Frontal cortex (tissue), 4 donors: ENCODE data around the gene PSTPIP1. TPM values are rescaled to one million over a fixed set of nuclear protein-coding genes. Genes with fewer than 3 reads are reported as not detected.

Experiments
- DNase-seq, 2 donors: peaks; one replicate each; pipeline ENCODE4 v3.0.0; 2012; ENCODE audit warnings: low spot score in 2 of 2
- FAIRE-seq: peaks from 2 replicates; lab custom pipeline; 2012; peaks lifted over from hg19 to GRCh38; lab: Jason Lieb, UNC
- total RNA-seq: library from RNA; depleted of rRNA; stranded (reverse); fragments of >200 nt; gene quantifications from one replicate; pipeline ENCODE4 v1.2.3, GENCODE V29; 2014
- donor health status: control.
- donor health status: control.
- donor health status: control.

Gene PSTPIP1
- total RNA-seq, 1 donor from 2014 or later: 0.41 TPM

GRCh38 chr15:76976572-76977270, 18.2 kb upstream of the PSTPIP1 start:
- DNase-seq: no peak
- no peak for FAIRE-seq

DNA sequence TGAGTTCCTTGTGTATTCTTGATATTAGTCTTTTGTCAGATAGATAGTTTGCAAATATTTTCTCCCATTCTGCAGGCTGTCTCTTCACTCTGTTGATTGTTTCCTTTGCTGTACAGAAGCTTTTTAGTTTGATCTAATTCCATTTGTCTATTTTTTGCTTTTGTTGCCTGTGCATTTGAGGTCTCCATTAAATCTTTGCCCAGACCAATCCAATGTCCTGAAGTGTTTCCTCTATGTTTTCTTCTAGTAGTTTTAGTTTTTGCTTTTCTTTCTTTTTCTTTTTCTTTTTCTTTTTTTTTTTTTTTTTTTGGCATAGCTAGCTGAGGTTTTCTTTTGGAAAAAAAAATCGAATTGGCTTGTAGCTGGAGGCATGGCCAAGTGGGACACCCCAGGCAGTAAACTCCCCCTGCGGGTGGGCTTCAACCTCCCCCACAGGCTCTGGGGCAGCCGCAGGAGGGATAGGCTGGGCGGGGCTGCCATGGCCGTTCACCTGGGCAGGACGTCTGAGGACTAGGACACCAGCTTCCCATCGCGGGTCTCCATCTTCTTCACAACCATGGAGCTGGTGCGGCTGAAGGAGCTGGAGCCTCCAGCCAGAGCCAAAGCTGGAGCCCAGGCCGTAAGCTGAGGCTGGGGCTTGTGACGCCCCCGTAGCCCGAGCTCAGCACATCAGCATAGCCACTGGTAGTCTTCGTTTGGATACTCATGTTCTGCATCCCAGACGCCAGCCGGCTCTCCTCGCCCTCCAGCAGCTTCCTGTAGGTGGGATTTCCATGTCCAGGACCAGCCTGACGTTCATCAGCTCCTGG, 16.2 kb upstream of the PSTPIP1 start:
- DNase-seq (no peak), FAIRE-seq (no peak)

DNA sequence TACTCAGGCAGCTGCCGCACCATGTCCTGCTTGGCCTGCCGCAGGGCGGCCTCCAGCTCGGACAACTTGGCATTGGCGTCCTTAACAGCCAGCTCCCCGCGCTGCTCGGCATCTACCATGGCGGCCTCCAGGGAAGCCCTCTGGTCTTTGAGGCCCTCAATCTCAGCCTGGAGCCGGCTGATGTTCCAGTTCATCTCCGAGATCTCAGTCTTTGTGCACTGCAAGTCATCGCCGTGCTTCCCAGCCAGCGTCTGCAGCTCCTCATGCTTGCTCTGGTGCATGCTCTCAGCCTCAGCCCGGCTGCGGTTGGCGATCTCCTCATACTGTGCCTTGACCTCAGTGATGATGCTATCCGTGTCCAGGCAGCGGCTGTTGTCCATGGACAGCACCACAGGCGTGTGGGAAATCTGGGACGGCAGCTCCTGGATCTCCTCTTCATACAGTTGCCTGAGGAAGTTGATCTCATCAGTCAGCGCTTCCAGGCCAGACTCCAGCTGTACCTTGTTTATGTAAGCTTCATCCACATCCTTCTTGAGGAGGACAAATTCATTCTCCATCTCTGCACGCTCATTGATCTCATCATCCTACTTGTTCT, 15.5 kb upstream of the PSTPIP1 start:
- DNase-seq (no peak), FAIRE-seq (no peak)

GRCh38 chr15:76979996-76980520, 14.9 kb upstream of the PSTPIP1 start:
- DNase-seq (no peak), FAIRE-seq (no peak)

GRCh38 chr15:76982356-76982755, 12.6 kb upstream of the PSTPIP1 start:
- no peak for FAIRE-seq
- no peak for DNase-seq

- DNase-seq: no peak
- FAIRE-seq: no peak
Measured at GRCh38 chr15:76982756-76983155, 12.2 kb upstream of the PSTPIP1 start.

DNA sequence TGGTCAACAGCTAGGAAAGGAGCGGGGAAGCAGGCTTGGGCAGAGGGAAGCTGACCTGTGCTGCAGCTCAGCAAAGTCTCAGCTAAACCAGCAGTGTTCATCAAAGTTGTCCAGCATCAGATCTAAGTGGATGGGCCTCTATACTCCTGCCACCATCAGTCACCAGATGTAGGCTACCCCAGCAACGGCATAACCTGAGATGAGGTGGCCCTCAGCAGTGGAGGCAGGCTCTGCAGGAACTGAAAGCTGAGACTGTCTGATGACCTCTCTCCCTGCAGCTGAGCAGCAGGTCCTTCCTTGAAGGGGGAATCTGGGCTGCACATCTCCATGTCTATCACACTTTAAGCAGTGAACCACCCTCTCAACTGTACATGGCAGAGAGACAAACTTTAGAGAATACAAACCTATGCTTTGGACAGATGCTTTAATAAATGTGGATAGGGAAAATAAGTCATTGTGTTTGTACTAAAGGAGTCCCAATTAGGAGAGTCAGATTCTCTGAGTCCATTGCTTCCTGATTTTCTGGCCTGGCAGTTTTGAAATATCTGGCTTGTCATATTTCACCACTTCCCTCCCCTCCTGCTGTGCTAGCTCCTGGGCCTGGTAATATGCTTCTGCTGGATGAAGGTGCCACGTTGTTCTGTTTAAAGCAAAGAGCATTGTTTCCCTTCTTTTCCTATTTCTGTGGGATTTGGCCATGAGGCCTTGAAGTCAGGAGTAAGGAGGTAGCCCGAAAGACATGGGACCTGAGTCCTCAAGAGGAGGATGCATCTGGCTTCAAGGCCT, 11.1 kb upstream of the PSTPIP1 start:
- no peak for DNase-seq
- FAIRE-seq: no peak

DNA sequence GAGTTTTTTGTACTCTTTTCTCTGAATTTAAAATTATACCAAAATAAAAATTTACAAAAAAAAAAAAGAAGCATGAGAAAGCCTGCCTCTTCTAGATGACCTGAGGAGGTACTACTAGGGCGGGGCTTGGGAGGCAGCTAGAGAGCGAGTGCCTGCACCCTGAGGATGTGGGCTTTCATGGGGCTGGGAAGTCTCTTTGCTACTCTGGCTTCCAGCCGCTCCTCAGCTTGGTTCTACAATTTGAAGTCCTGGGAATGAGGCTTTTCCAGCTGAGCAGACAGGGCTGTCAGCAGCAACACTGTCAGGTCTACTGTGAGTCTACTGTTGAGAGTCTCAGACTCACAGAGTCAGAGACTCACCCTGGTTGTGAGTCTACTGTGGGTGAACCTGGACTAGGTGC, 8.2 kb upstream of the PSTPIP1 start:
- no peak for DNase-seq
- no peak for FAIRE-seq

- FAIRE-seq (no peak), DNase-seq (no peak)
Measured at GRCh38 chr15:76987276-76987675, 7.7 kb upstream of the PSTPIP1 start.

DNA sequence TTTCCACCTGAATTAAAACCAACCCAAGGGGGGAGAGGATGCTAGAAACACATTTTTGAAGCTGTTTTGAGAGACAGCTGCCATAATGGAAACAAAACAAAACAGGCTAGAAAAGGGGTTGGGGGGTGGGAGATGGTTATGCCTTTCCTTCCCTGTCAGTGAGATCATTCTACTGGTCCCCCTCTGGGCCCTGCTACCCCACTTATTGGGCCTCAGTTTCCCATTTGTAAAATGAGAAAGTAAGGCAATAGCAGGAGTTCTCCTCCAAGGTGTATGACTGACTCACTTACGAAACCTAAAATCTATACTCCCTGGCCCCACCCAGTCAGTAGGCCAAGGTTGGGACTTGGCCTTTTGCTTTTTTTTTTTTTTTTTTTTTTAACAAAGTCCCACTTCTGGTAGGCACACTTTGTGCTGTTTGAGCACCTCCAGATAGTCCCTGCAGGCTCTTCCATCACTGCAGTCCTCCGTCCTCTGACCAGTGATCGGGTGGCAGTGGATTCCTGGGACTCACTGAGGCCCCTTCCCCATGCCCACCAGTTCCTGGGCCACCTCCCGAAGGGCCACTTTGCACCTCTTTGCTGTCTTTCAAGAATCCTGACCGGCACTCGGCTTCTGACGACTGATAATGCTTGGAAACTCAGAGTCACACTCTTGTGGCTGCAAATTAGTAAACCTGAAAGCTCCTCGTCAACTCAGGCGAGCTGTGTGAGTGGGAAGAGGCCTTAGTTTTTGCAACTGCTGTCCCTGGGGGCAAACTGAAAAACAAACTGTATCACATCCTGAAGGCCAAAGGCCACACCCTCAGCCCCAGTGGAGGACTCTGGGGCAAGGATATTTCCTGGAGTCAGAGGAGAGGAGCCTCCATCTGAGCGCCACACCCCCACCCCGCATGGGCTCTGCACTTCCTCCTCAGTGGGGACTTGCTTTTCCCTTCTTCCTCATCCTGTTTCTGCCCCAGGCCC, 6.7 kb upstream of the PSTPIP1 start:
- DNase-seq (no peak), FAIRE-seq (no peak)

DNA sequence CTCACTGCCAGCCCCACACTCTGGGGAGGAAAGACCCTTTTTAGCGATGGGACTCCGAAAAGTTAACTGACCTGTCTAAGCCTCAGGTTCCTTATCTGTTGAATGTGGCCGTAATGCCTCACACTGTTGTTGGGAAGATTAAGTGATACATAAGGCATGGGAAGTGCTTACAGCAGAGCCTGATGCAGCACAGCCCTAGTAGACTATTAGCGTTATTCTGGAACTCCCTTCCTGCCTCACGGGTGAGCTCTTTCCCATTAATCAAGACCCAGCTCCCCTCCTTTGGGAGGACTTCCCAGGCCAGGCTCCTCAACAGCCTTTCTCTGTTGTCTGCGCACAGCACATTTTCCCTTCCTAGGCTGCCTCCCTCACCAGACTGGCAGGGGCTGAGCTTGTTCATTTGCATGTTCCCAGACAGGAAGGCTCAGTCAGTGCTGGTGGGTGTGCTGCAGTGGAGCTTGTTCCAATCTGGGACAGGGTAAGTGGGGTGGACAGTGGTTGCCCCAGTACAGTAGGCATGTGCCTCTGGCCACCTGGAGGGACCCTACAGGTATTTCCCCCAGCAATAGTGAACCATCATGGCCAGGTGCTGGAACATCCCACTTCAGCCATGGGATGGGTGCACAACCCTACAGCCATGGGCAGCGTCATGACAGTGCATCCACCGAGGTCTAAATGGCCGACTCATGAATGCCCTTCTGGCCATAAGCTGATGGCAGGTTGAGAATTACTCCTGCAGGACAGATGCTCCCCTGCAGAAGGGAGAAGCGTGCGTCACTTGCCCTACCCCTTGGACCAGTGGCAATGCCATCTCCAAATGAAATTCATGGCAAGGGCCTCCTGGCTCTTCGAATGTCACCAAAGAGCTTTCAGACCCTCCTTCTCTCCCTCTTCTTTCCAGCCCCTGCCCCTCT, 5.8 kb upstream of the PSTPIP1 start:
- no peak for DNase-seq
- no peak for FAIRE-seq

DNA sequence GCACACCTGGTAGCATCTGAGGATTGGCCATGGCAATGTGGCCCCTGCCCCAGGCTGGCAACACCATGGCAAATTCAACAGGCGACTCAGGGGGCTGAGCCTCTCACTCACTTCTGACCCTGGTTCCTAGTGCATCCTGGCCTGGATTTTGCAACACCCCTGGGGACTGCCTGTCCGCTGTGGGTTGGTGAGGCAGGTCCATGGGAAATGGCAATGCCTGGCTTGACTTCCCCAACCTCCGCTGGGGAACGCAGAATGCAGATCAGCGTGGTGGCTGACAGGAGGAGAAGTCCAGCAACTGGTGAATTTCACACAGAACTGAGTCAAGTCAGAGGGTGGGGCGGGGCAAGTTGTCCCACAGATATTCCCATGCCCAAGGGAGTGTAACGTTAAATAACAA, 3.9 kb upstream of the PSTPIP1 start:
- DNase-seq (no peak), FAIRE-seq (no peak)

GRCh38 chr15:76991741-76992645, 2.9 kb upstream of the PSTPIP1 start:
- no peak for DNase-seq
- FAIRE-seq: no peak

DNA sequence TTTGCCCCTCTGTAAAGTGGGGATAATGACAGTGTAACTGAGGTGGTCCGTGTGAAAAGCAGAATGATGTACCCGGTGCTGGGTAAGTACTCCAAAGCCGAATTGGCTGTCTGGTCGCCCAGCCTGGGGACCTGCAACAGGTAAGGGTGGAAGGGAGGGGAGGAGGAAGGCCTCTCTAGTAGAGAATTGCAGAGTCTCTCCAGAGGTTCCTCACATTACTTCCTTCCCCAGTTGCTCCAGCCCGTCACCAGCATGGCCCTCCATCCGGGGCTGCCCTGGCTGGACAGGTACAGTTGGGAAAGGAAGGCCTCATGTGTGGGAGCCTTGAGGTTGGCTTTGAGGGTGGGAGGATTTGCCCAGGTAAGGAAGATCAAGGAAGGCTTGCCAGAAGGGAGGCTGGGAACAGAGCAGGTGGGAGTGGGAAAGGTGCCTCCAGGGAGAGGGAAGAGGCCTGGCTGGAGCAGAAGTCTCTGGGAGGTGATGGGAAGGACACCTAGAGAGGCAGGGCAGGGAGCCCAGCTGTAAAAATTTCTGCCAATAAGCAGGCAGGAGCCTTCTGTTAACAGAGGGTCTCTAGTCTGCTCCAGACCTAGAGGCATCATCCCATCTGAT, 1.7 kb upstream of the PSTPIP1 start:
- no peak for DNase-seq
- FAIRE-seq: no peak

GRCh38 chr15:76994001-76994400, 925 bp upstream of the PSTPIP1 start:
- FAIRE-seq: no peak

DNA sequence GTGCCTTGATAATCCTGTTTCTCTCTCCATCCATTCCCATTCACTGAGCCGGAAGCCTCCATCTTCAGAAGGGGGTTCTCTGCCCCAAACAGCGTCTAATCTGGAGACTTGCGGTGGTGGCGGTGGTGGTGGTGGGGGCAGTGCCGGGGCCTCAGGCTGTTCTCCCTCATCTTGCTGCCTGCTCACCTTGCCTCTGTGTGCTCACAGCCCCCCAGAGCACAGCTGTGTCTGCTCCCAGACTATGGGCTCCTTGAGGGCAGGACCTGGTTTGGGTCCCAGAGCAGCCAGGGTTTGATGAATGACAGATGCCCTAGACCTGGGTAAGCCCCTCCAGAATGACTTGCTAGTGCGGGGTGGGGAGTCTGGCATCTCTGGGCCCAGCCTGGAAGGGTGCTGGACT, 430 bp upstream of the PSTPIP1 start:
- DNase-seq (no peak), FAIRE-seq (no peak)

More at GRCh38 chr15:76994001-76994400, 925 bp upstream of the PSTPIP1 start:
- no peak for DNase-seq
